OCI-LY3 (cell line): ENCODE measurements around the gene POLD4.

Source experiments
- EZH2phosphoT487 ChIP-seq: fragments of 200-600 bp; shearing (Covaris generic); IDR thresholded peaks from 2 replicates; pipeline ENCODE4 v1.6.1; 2018; ENCODE audit warnings: antibody characterized with exemption, mixed run types, low read depth
- TF ChIP-seq, protein P1 (sequence below): fragments of 200-600, 300-600 bp; sonication (generic); IDR thresholded peaks from 2 replicates; pipeline ENCODE4 v1.5.1; 2014; ENCODE audit warnings: antibody characterized with exemption, low read length, low read depth

DNA sequence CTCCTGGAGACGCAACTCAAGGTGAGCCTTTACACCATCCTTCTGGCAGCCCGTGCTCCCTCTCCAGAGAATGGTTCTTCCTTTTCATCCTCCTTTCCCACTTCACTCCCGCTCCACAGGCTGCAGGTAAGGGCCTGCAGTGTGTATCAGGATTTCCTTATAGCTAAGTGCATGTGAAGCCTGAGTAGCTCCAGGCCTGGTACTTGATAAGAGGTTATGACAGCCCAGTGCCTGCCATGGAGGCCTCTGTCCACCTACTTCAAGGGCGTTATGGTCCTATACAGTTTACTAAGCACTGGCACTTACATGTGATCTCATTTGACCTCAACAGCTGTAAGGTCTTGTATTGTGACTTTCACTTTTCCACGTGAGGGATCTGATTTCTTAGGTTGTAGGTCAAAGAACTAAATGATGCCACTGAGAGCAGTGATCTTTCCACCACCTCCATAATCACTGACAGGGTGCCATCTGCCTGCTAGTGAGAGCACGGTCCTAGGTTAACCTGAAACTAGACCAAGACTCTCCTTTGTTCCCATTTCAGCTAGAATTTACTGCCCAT is 32.0 kb downstream of the POLD4 start:
- TF ChIP-seq, protein P1, sequence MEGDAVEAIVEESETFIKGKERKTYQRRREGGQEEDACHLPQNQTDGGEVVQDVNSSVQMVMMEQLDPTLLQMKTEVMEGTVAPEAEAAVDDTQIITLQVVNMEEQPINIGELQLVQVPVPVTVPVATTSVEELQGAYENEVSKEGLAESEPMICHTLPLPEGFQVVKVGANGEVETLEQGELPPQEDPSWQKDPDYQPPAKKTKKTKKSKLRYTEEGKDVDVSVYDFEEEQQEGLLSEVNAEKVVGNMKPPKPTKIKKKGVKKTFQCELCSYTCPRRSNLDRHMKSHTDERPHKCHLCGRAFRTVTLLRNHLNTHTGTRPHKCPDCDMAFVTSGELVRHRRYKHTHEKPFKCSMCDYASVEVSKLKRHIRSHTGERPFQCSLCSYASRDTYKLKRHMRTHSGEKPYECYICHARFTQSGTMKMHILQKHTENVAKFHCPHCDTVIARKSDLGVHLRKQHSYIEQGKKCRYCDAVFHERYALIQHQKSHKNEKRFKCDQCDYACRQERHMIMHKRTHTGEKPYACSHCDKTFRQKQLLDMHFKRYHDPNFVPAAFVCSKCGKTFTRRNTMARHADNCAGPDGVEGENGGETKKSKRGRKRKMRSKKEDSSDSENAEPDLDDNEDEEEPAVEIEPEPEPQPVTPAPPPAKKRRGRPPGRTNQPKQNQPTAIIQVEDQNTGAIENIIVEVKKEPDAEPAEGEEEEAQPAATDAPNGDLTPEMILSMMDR = 0 out of 2 replicates have a peak, but pooled peaks have one; percentile 5
- TF ChIP-seq EZH2phosphoT487 = no peak
